Testis (tissue), 2 donors: ENCODE measurements around the gene TNRC6B.

Source experiments
- POLR2A ChIP-seq: fragments of 450-650 bp; IDR thresholded peaks from one replicate; pipeline ENCODE4 v1.6.1; 2017; ENCODE audit warnings: antibody characterized with exemption, mild to moderate bottlenecking, moderate library complexity
- TF ChIP-seq, protein P1 (sequence below), 3 experiments: fragments of 450-650 bp in 2 of 3; fragments of 200-600 bp in 1 of 3; sonication (generic) in 1 of 3; IDR thresholded peaks; one replicate each; pipeline ENCODE4 v1.5.1; 2016 to 2019; ENCODE audit warnings: antibody characterized with exemption in 3 of 3, mild to moderate bottlenecking in 2 of 3, moderate library complexity in 1 of 3

GRCh38 chr22:40196628-40197360 lies 19.1 kb downstream of the TNRC6B start:
- TF ChIP-seq, protein P1, sequence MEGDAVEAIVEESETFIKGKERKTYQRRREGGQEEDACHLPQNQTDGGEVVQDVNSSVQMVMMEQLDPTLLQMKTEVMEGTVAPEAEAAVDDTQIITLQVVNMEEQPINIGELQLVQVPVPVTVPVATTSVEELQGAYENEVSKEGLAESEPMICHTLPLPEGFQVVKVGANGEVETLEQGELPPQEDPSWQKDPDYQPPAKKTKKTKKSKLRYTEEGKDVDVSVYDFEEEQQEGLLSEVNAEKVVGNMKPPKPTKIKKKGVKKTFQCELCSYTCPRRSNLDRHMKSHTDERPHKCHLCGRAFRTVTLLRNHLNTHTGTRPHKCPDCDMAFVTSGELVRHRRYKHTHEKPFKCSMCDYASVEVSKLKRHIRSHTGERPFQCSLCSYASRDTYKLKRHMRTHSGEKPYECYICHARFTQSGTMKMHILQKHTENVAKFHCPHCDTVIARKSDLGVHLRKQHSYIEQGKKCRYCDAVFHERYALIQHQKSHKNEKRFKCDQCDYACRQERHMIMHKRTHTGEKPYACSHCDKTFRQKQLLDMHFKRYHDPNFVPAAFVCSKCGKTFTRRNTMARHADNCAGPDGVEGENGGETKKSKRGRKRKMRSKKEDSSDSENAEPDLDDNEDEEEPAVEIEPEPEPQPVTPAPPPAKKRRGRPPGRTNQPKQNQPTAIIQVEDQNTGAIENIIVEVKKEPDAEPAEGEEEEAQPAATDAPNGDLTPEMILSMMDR (IDR thresholded peaks at IDR 0.05), result no peak
- no peak for TF ChIP-seq POLR2A
